Measurements from ENCODE around the gene ALDH1L2.
"Not testable (repeated sequence)": the region's sequence is repeated elsewhere in the genome, so short reads cannot be mapped to it uniquely, and the experiment has no call there.

ALDH1L2 gene

GRCh38 chr12:104999347-104999685 lies 84.9 kb downstream of the ALDH1L2 start:
- Histone ChIP-seq H3K27me3 (ENCODE audit: control insufficient read depth, insufficient read depth, low read length) (no peaks in the 10 kb centered on the region), H3K4me3 (ENCODE audit: low read length) (no peak overlapping the region), H3K9ac (ENCODE audit: low read depth, low read length) (no peak overlapping the region), H3K4me2 (ENCODE audit: low read length) (no peak overlapping the region), H3K4me1 (ENCODE audit: control insufficient read depth, insufficient read depth, low read length) (no peaks in the 10 kb centered on the region), H3K36me3 (ENCODE audit: insufficient read depth, low read length) (peaks cover 42% of the 10 kb centered on the region), H3K9me3 (replicated peaks; ENCODE audit: low read length) (no peaks in the 10 kb centered on the region)

- H3K4me3 ChIP-seq (ENCODE audit: low read length), result no peak overlapping the region
- H3K9me3 ChIP-seq (replicated peaks; ENCODE audit: low read length), result no peaks in the 10 kb centered on the region
- no peaks in the 10 kb centered on the region for H3K4me1 ChIP-seq (ENCODE audit: control insufficient read depth, insufficient read depth, low read length)
- no peak overlapping the region for H3K9ac ChIP-seq (ENCODE audit: low read depth, low read length)
- no peaks in the 10 kb centered on the region for H3K27me3 ChIP-seq (ENCODE audit: control insufficient read depth, insufficient read depth, low read length)
- peaks cover 44% of the 10 kb centered on the region for H3K36me3 ChIP-seq (ENCODE audit: insufficient read depth, low read length)
- no peak overlapping the region for H3K4me2 ChIP-seq (ENCODE audit: low read length)
These were observed 85.6 kb downstream of the ALDH1L2 start for GRCh38 chr12:104998423-104999346.

GRCh38 chr12:104997541-104997940 lies 86.7 kb downstream of the ALDH1L2 start:
- Histone ChIP-seq H3K4me1 (ENCODE audit: control insufficient read depth, insufficient read depth, low read length) (no peaks in the 10 kb centered on the region), H3K4me2 (ENCODE audit: low read length) (no peak overlapping the region), H3K27me3 (ENCODE audit: control insufficient read depth, insufficient read depth, low read length) (no peaks in the 10 kb centered on the region), H3K36me3 (ENCODE audit: insufficient read depth, low read length) (peaks cover 47% of the 10 kb centered on the region), H3K4me3 (ENCODE audit: low read length) (no peak overlapping the region), H3K9me3 (replicated peaks; ENCODE audit: low read length) (no peaks in the 10 kb centered on the region), H3K9ac (ENCODE audit: low read depth, low read length) (no peak overlapping the region)

- Histone ChIP-seq H3K9me3 (replicated peaks; ENCODE audit: low read length) (no peaks in the 10 kb centered on the region), H3K27me3 (ENCODE audit: control insufficient read depth, insufficient read depth, low read length) (no peaks in the 10 kb centered on the region), H3K36me3 (ENCODE audit: insufficient read depth, low read length) (peaks cover 50% of the 10 kb centered on the region), H3K4me1 (ENCODE audit: control insufficient read depth, insufficient read depth, low read length) (no peaks in the 10 kb centered on the region), H3K4me3 (ENCODE audit: low read length) (no peak overlapping the region), H3K9ac (ENCODE audit: low read depth, low read length) (no peak overlapping the region), H3K4me2 (ENCODE audit: low read length) (no peak overlapping the region)
These were observed 89.9 kb downstream of the ALDH1L2 start for GRCh38 chr12:104994336-104994735.

GRCh38 chr12:104991565-104992128 lies 92.6 kb downstream of the ALDH1L2 start:
- no peak overlapping the region for H3K4me2 ChIP-seq (ENCODE audit: low read length)
- peaks cover 38% of the 10 kb centered on the region for H3K36me3 ChIP-seq (ENCODE audit: insufficient read depth, low read length)
- no peak overlapping the region for H3K4me3 ChIP-seq (ENCODE audit: low read length)

GRCh38 chr12:104990950-104991349 lies 93.3 kb downstream of the ALDH1L2 start:
- H3K9ac ChIP-seq (ENCODE audit: low read depth, low read length), result no peak overlapping the region
- H3K36me3 ChIP-seq (ENCODE audit: insufficient read depth, low read length), result peaks cover 31% of the 10 kb centered on the region
- H3K4me1 ChIP-seq (ENCODE audit: control insufficient read depth, insufficient read depth, low read length), result peaks cover 11% of the 10 kb centered on the region
- no peak overlapping the region for H3K4me3 ChIP-seq (ENCODE audit: low read length)
- no peaks in the 10 kb centered on the region for H3K9me3 ChIP-seq (replicated peaks; ENCODE audit: low read length)
- H3K27me3 ChIP-seq (ENCODE audit: control insufficient read depth, insufficient read depth, low read length), result no peaks in the 10 kb centered on the region
- no peak overlapping the region for H3K4me2 ChIP-seq (ENCODE audit: low read length)

More at GRCh38 chr12:104991565-104992128, 92.6 kb downstream of the ALDH1L2 start:
- Histone ChIP-seq H3K27me3 (ENCODE audit: control insufficient read depth, insufficient read depth, low read length) (no peaks in the 10 kb centered on the region), H3K4me1 (ENCODE audit: control insufficient read depth, insufficient read depth, low read length) (peaks cover 11% of the 10 kb centered on the region), H3K9ac (ENCODE audit: low read depth, low read length) (no peak overlapping the region), H3K9me3 (replicated peaks; ENCODE audit: low read length) (no peaks in the 10 kb centered on the region)

- peak within 1 kb of the TSS; percentile 85 for H3K9ac ChIP-seq (ENCODE audit: low read depth, low read length)
- peak within 1 kb of the TSS; percentile 96 for H3K4me3 ChIP-seq (ENCODE audit: low read length)
- H3K4me2 ChIP-seq (ENCODE audit: low read length), result peak within 1 kb of the TSS; percentile 90
- peaks cover 14% of the 10 kb centered on the region for H3K4me1 ChIP-seq (ENCODE audit: control insufficient read depth, insufficient read depth, low read length)
- H3K27me3 ChIP-seq (ENCODE audit: control insufficient read depth, insufficient read depth, low read length), result peaks cover 3% of the 10 kb centered on the region
- H3K9me3 ChIP-seq (replicated peaks; ENCODE audit: low read length), result no peaks in the 10 kb centered on the region
- peaks cover 8% of the 10 kb centered on the region for H3K36me3 ChIP-seq (ENCODE audit: insufficient read depth, low read length)
These were observed 98.0 kb downstream of the ALDH1L2 start, which contains the start of gene NOPCHAP1 for GRCh38 chr12:104986022-104986941. Gene NOPCHAP1 (plus strand): TSS chr12:104986316. CDS start chr12:104986353, 37 bp downstream.

GRCh38 chr12:104985206-104985605 lies 99.1 kb downstream of the ALDH1L2 start:
- Histone ChIP-seq H3K27me3 (ENCODE audit: control insufficient read depth, insufficient read depth, low read length) (peaks cover 3% of the 10 kb centered on the region), H3K4me3 (ENCODE audit: low read length) (peak overlapping the region; percentile 96), H3K4me1 (ENCODE audit: control insufficient read depth, insufficient read depth, low read length) (peaks cover 14% of the 10 kb centered on the region)

GRCh38 chr12:104977688-104978087 lies 106.6 kb downstream of the ALDH1L2 start:
- not testable (repeated sequence) for H3K4me2 ChIP-seq (ENCODE audit: low read length); H3K4me3 ChIP-seq (ENCODE audit: low read length); H3K36me3 ChIP-seq (ENCODE audit: insufficient read depth, low read length); H3K9ac ChIP-seq (ENCODE audit: low read depth, low read length); H3K4me1 ChIP-seq (ENCODE audit: control insufficient read depth, insufficient read depth, low read length); H3K27me3 ChIP-seq (ENCODE audit: control insufficient read depth, insufficient read depth, low read length); H3K9me3 ChIP-seq (replicated peaks; ENCODE audit: low read length)

More at GRCh38 chr12:104985206-104985605, 99.1 kb downstream of the ALDH1L2 start:
- H3K9ac ChIP-seq (ENCODE audit: low read depth, low read length), result no peak overlapping the region
- H3K4me2 ChIP-seq (ENCODE audit: low read length), result peak overlapping the region; percentile 90
- H3K9me3 ChIP-seq (replicated peaks; ENCODE audit: low read length), result no peaks in the 10 kb centered on the region
- peaks cover 3% of the 10 kb centered on the region for H3K36me3 ChIP-seq (ENCODE audit: insufficient read depth, low read length)

- H3K27me3 ChIP-seq (ENCODE audit: control insufficient read depth, insufficient read depth, low read length), result no peaks in the 10 kb centered on the region
These were observed 107.6 kb downstream of the ALDH1L2 start for GRCh38 chr12:104976703-104977102.

More at GRCh38 chr12:104976703-104977102, 107.6 kb downstream of the ALDH1L2 start:
- Histone ChIP-seq H3K36me3 (ENCODE audit: insufficient read depth, low read length) (no peaks in the 10 kb centered on the region), H3K9ac (ENCODE audit: low read depth, low read length) (no peak overlapping the region), H3K4me3 (ENCODE audit: low read length) (no peak overlapping the region), H3K4me2 (ENCODE audit: low read length) (no peak overlapping the region), H3K9me3 (replicated peaks; ENCODE audit: low read length) (no peaks in the 10 kb centered on the region), H3K4me1 (ENCODE audit: control insufficient read depth, insufficient read depth, low read length) (peaks cover 10% of the 10 kb centered on the region)

Measured in skeletal muscle satellite cell (primary cell).